NCI-H2107 treated with DMSO at 0.1 percent for 48 hours (cell line): ENCODE measurements around the gene HCRTR2.
"Not testable (repeated sequence)": the region's sequence is repeated elsewhere in the genome, so short reads cannot be mapped to it uniquely, and the experiment has no call there.

Source experiments
- DNase-seq: peaks from one replicate; lab custom pipeline; 2025; ENCODE audit not compliant: unreplicated experiment; lab: John Stamatoyannopoulos, UW

HCRTR2 gene

GRCh38 chr6:55174211-55175026 lies at the start of gene HCRTR2:
HCRTR2 (plus strand) TSS chr6:55174515; CDS start chr6:55174588, 73 bp downstream.
- DNase-seq, result no peak

- no peak for DNase-seq
Measured at GRCh38 chr6:55130806-55131324, 43.5 kb upstream of the HCRTR2 start.

- DNase-seq, result no peak
Measured at GRCh38 chr6:55131616-55132015, 42.7 kb upstream of the HCRTR2 start.

GRCh38 chr6:55136916-55137315 lies 37.4 kb upstream of the HCRTR2 start:
- DNase-seq, result no peak

GRCh38 chr6:55137929-55138693 lies 36.2 kb upstream of the HCRTR2 start:
- DNase-seq, result no peak

GRCh38 chr6:55141611-55142010 lies 32.7 kb upstream of the HCRTR2 start:
- DNase-seq, result no peak

- DNase-seq, result no peak
Measured at GRCh38 chr6:55142610-55143009, 31.7 kb upstream of the HCRTR2 start.

- no peak for DNase-seq
Measured at GRCh38 chr6:55153284-55153683, 21.0 kb upstream of the HCRTR2 start.

GRCh38 chr6:55158784-55159183 lies 15.5 kb upstream of the HCRTR2 start:
- DNase-seq, result not testable (repeated sequence)

GRCh38 chr6:55167860-55168259 lies 6.5 kb upstream of the HCRTR2 start:
- DNase-seq, result no peak

GRCh38 chr6:55175078-55176049 lies 1.0 kb downstream of the HCRTR2 start:
- no peak for DNase-seq

GRCh38 chr6:55176958-55177357 lies 2.6 kb downstream of the HCRTR2 start:
- DNase-seq, result no peak

GRCh38 chr6:55180258-55180657 lies 5.9 kb downstream of the HCRTR2 start:
- DNase-seq, result no peak

GRCh38 chr6:55182016-55182650 lies 7.8 kb downstream of the HCRTR2 start:
- DNase-seq, result no peak

GRCh38 chr6:55184782-55185530 lies 10.6 kb downstream of the HCRTR2 start:
- DNase-seq, result no peak

GRCh38 chr6:55198715-55199114 lies 24.4 kb downstream of the HCRTR2 start:
- DNase-seq, result no peak

GRCh38 chr6:55199239-55199638 lies 24.9 kb downstream of the HCRTR2 start:
- DNase-seq, result no peak

GRCh38 chr6:55208478-55209458 lies 34.5 kb downstream of the HCRTR2 start:
- no peak for DNase-seq
